ENCODE results near the gene TEDDM1. TPM values are rescaled to one million over a fixed set of nuclear protein-coding genes. Genes with fewer than 3 reads are reported as not detected.

Gene TEDDM1
- polyA plus RNA-seq, 1 experiment = not detected

DNA sequence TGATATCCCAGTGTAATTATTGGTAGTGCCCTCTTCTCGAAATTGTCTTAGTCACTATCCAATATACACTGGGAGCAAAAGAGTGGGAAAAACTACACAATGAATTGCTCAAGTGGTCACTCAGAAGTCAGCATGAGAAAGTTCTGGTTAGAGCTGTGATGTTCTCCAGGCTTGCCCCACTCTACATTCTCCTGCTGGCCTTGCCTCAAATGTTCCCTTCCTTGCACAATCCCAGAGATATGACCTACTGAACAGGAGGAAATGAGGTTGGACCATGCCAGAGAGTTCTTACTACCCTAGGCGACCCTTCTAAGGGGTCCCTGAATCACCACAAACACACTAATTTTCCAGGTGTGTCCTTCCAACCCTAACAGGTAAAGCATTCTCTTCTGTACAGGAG lies 49.6 kb downstream of the TEDDM1 start:
- Histone ChIP-seq H3K4me3 (ENCODE audit: low read depth, low read length) (no peak overlapping the region), H3K36me3 (ENCODE audit: control insufficient read depth, insufficient read depth, low read length) (no peaks in the 10 kb centered on the region), H3K27me3 (ENCODE audit: control insufficient read depth, insufficient read depth, low read length) (no peaks in the 10 kb centered on the region)
- DNase-seq (ENCODE audit: low read depth) = no peak
- CTCF ChIA-PET = interaction anchor here (2.3 kb wide), 1 partner anchor 207 kb away, joined by 10 read pairs; no protein-coding TSS in a partner anchor
- TF ChIP-seq, protein P1, sequence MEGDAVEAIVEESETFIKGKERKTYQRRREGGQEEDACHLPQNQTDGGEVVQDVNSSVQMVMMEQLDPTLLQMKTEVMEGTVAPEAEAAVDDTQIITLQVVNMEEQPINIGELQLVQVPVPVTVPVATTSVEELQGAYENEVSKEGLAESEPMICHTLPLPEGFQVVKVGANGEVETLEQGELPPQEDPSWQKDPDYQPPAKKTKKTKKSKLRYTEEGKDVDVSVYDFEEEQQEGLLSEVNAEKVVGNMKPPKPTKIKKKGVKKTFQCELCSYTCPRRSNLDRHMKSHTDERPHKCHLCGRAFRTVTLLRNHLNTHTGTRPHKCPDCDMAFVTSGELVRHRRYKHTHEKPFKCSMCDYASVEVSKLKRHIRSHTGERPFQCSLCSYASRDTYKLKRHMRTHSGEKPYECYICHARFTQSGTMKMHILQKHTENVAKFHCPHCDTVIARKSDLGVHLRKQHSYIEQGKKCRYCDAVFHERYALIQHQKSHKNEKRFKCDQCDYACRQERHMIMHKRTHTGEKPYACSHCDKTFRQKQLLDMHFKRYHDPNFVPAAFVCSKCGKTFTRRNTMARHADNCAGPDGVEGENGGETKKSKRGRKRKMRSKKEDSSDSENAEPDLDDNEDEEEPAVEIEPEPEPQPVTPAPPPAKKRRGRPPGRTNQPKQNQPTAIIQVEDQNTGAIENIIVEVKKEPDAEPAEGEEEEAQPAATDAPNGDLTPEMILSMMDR (IDR thresholded peaks at IDR 0.05; ENCODE audit: insufficient read depth, low read depth, low read length) = no peak
- POLR2A ChIA-PET = no interaction called here

DNA sequence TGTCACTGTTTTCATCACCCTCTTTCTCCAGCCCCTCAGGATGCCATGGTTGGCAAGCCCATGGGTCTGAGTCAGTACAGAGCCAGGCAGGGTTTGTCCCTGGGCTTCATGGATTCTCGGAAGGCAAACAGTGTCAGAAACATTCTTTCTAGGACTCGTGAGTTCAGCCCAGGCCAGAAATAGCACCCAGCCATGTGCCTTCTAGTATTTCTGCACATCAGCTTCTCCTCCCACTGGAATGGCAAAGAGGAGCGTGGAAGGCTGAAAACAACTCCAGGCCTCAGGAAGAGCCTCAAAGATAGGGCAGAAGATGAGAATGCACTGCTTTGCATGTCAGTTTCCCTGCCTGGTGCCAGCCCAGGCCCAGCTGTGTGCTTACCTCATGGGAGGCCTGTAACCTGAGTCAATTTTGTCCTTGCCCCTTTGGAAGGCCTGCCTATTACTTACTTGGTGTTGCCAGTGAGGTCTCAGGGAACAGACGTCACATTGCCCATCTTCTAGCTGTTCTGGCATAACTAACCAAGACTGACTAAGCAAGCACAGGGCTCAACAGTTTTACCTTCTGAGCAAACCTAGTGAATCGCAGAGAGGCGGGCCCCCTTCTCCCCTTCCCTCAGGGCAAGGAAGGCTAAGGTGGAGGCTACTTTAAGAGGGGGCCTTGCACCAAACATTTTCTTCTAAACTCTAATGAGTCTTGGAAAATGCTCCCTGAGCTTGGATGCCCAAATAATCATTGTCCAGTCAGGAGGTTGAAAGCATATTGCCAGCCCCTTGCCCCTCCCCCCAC lies 51.3 kb downstream of the TEDDM1 start:
- ChIA-PET POLR2A (no interaction called here), CTCF (interaction anchor here (2.3 kb wide), 1 partner anchor 206 kb away, joined by 10 read pairs; no protein-coding TSS in a partner anchor)
- DNase-seq (ENCODE audit: low read depth) = no peak
- no peak overlapping the region for H3K4me3 ChIP-seq (ENCODE audit: low read depth, low read length)
- TF ChIP-seq, protein P1 (IDR thresholded peaks at IDR 0.05; ENCODE audit: insufficient read depth, low read depth, low read length) = no peak
- no peaks in the 10 kb centered on the region for H3K36me3 ChIP-seq (ENCODE audit: control insufficient read depth, insufficient read depth, low read length)
- H3K27me3 ChIP-seq (ENCODE audit: control insufficient read depth, insufficient read depth, low read length) = no peaks in the 10 kb centered on the region

Other genes with a start within 250 kb of the TEDDM1 start
- 325 and 494 TPM in 2 replicates for gene GLUL, start 8.9 kb downstream of the TEDDM1 start, polyA plus RNA-seq (2011; rRNA removed)
- not detected in 2 replicates for gene RGSL1, start 49.5 kb upstream of the TEDDM1 start, polyA plus RNA-seq (2011; rRNA removed)
- 4.1 and 6.9 TPM in 2 replicates for gene RNASEL, start 188.6 kb upstream of the TEDDM1 start, polyA plus RNA-seq (2011; rRNA removed)
- 0.23 TPM in 2 replicates for gene RGS16, start 203.7 kb upstream of the TEDDM1 start, polyA plus RNA-seq (2011; rRNA removed)